Measurements from ENCODE around the gene MTG1.

- TF ChIP-seq CTCF (conservative IDR thresholded peaks at IDR 0.05): no peak
- TF ChIP-seq ZFX (IDR thresholded peaks at IDR 0.05): no peak
Measured at GRCh38 chr10:133458021-133458709, 64.2 kb downstream of the MTG1 start.
